ENCODE data around the gene STK17A.

The STK17A gene

DNA sequence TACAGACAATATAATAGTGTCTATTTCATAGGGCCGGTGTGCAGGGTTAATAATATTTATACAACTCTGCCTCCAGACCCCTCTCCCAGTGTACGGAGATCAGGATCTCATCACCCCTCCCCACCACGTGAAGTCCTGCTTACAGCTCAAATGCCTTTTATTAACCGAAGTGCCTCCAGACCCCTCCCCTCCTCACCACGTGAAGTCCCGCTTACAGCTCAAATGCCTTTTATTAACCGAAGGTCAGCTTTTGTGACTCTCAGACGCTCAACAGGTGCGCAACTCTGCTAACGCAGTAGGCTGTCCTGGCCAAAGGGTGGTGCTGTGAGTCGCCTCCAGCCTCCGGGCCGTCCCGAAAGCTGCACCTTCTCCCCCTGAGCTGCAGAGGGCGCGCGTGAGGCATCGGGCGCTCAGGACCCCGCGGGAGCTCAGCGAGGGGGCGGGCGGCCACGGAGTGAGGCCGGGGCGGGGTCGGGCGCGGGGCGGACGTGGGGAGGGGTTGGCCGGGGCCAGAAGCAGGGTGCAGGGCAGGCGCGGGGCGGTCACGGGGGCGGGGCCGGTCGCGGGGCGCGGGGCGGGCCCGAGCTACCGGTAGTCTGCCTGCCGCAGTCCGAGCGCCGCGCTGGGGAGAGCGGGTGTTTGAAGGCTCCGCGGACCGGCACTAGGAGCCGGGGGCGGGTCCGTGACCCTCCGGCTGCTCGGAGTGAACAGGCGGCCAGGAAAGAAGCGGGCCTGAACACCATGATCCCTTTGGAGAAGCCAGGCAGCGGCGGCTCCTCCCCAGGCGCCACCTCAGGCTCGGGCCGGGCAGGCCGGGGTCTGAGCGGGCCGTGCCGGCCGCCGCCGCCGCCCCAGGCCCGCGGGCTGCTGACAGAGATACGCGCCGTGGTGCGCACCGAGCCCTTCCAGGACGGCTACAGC lies at the start of gene STK17A:
Gene STK17A, plus strand, starts transcription at position 606 of the 921 bp plus-strand sequence. Its CDS starts 136 bp downstream, at position 742.
- DNase-seq (ENCODE audit: low spot score) = peak; percentile 95

DNA sequence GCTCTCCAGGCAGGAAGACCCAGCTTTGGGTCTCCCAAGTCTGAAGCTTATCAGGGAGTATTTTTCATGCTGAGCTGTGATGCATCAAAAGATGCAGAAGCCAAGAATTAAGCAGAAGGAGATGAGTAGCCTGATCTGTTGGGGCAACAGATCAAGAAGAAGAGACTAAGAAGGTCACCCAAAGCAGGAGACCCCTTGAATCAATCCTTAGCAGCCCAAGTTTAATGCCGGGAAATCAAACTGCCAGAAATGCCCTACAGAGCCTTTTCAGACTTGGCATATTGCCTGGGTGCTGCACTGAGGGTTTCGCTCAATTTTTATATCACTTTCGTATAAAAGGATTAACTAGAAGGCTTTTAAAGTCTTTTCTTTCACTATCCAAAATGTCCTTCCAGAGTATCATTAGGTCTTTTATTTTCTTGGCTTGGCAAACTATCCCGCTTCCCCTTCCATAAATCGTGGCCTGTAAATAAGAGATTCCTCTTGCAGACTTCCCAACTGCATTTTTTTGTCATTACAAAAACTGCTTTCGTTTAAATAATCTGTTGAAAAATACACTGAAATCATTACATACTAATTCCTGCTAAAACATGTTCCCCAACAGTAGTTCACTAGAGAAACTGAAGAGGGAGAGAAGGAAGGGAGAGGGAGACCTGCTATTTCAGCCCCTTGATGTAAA lies 49.0 kb upstream of the STK17A start:
- no peak for DNase-seq (ENCODE audit: low spot score)

DNA sequence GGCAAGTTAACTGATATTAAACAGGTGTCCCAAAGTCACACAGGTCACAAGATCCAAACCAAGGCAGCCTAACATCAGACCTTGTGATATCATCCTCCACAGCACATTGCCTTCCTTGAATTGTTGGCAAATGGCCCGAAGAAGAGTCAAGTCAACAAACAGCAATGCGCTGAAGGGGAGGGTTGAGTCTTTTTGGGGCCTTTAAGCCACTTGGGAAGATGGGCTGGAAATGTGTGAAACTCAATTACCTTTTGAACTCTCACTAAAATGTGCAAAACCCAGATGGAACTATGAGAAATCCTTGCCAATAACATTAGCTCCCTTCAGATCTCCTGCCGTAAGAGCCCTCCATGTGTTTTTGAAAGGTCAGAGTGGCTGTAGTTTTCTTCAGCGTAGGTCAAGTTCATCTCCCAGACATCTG lies 47.9 kb upstream of the STK17A start:
- DNase-seq (ENCODE audit: low spot score) = no peak

- DNase-seq (ENCODE audit: low spot score) = no peak
Measured at GRCh38 chr7:43535810-43536585, 46.9 kb upstream of the STK17A start.

GRCh38 chr7:43536773-43537172 lies 46.1 kb upstream of the STK17A start:
- DNase-seq (ENCODE audit: low spot score) = no peak

DNA sequence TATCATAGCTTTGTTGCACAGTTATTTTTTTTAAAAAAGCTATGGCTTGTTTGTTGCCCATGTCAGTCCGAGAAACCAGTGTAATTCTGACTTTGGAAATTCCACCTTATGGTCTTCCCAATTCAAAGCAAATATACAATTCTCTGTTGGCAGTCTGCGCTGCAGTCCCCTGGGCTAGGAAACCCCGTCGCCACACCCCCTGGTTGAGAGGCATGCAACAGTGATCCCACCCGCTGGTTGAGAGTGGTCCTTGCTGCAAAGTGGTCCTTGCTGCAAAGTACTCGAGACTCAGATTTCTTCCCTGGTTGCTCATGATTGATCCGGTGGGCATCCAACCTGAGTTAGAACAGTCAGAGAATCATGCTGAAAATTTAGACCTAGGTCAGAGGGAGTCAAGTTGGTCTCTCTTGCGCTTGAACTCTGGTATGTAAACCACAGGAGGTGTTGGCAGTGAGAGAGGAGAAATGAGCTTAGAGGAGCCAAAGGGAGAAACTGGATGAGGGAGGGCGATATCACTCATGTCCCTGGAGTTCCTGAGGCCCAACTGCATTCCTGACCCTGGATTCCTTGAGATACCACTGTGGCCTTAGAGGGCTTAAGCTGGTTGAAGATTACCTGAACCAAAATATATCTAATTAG lies 45.0 kb upstream of the STK17A start:
- no peak for DNase-seq (ENCODE audit: low spot score)

- no peak for DNase-seq (ENCODE audit: low spot score)
Measured at GRCh38 chr7:43538404-43538771, 44.5 kb upstream of the STK17A start.

DNA sequence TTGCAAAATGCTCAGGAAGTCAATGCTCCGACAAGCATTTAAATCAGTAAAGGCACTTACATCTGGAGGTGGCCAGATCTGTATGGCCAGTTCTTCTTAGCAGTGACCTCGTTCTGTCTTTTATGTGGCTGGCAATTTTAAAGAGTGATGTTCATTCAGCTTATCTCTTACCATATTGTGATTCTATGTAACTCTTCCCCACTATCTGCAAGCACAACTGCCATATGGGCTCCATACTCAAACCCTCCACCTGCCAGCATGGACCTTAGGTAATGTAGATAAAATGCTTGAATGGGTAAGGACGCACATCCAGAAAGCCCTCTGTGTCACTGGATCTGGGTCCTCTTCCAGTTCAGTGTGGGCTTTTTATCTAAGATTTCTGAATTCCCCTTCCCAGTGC lies 42.4 kb upstream of the STK17A start:
- DNase-seq (ENCODE audit: low spot score) = no peak

DNA sequence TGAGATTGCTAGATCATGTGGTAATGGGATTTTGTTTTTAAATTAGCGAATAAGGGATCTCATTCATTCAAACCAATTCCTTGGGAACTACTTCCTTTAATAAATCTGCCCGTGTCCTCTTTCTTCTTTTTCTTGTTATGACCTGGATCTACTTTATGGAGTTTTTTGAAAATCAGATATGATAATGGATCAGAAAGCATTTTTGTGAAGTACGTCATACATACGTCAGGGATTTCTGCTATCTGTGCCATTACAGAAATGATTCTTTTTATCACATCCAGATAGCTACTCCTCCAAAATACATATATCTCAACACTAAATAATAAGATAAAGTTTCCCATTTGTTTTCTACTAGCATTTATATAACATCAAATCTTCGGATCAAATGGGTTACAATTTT lies 40.2 kb upstream of the STK17A start:
- DNase-seq (ENCODE audit: low spot score) = no peak

DNA sequence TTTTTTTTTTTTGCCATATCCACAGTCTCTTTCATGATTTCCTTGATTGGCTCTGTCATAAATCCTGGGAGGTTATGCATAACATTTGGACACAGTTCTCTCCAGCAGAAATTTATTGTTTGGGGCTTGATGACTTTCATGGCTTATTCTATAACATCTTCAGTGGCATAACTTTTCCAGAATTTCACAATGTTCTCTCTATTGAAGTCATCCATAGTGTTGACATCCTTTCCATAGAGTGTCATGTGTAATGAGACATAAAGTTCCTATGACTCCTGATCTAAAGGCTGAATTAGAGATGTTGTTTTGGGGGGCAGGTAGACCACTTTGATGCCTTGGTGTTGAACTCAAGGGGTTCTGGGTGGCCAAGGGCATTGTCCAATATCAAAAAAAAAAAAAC lies 36.7 kb upstream of the STK17A start:
- no peak for DNase-seq (ENCODE audit: low spot score)

GRCh38 chr7:43550427-43550826 lies 32.5 kb upstream of the STK17A start:
- DNase-seq (ENCODE audit: low spot score) = no peak

DNA sequence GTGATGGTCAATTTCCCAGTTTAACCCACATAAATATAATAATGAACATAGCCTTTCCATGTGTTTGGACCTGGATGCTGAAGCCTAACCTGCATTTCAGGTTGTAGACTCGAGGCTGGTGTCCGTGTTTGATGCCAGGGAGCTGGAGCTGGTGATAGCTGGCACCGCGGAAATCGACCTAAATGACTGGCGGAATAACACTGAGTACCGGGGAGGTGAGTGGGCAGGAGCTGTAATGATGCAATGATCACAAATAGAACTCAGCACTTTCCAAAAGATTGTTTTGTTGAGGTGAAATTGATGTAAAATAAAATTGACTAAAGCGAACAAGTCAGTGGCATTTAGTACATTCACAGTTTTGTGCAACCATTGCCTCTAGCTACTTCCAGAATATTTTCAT lies 30.8 kb upstream of the STK17A start:
- DNase-seq (ENCODE audit: low spot score) = peak; percentile 48

DNA sequence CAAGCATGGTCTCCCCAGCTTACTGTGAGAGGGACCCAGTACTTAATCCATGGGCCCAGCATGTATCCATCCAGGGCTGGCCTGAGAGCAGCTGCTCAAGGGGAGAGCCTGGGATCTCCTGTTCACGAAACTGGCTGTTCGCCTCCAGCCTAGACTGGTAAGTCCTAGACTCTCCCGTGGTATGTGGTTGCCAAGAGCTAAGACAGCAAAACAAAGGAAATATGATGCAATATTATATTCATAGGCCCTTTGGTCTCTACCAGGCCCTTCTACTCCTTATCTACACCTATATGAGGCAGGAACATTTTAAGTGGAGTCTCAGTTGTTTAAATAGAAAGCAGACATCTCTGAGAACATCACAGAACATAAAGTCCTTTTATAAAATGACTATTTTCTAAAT lies 28.9 kb upstream of the STK17A start:
- no peak for DNase-seq (ENCODE audit: low spot score)

DNA sequence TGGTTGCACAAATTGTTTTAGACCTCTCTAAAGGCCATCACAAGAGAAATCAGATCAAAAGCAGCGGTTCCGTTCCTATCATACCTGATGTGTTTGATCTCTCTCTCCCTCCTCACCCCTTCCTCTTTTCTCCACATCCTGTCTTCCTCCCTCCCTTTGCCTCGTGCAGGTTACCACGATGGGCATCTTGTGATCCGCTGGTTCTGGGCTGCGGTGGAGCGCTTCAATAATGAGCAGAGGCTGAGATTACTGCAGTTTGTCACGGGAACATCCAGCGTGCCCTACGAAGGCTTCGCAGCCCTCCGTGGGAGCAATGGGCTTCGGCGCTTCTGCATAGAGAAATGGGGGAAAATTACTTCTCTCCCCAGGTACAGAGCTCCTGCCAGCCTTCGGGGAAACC lies 28.5 kb upstream of the STK17A start:
- DNase-seq (ENCODE audit: low spot score) = no peak

DNA sequence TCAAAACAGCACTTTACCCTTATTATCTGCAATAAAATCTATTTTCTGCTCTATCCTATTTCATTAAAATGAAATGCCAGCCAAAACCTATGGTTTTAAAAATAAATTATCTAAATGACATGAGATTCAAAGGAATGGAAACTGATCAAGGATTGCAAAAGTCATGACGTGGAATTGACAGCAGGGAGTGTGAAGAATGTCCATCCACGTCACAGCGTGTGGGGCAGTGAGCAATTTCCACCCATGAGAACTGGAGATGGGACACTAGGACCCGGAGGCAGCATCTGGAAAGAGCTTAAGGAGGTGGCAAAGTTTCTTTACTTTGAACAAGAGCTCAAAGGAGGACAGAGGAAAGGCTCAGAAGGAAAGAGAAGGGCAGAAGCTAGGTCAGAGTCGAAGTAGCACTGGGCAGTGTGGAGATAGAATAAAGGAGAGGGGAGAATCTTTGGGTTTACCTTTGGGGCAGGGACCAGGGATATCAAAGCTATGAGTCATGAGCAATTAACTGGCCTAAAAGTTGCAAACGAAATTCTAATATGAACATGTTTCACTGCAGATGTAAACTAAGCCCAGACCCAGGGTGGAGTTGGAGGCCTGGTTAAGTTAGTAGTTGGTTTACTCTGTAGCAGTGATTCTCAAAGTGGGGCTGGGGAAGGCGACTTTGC lies 24.9 kb upstream of the STK17A start:
- no peak for DNase-seq (ENCODE audit: low spot score)

GRCh38 chr7:43559171-43559945 lies 23.6 kb upstream of the STK17A start:
- no peak for DNase-seq (ENCODE audit: low spot score)

DNA sequence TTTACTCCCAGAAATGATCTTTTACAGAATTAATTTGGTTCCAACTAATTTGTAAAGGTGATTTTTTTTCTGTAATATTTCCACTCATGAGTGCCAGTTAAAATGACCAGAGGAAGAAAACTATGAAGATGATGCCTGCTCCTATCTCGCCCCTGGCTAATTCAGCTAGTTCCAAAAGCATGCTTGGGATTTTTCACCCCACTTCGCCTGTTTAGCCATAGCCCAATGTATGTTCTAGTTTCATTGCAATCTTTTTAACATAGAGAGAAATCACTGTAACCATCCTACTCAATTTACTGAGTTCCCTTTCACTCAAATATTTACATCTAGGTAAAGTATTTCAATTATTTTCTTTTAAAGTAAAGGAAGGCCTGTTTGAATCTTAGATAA lies 23.0 kb upstream of the STK17A start:
- DNase-seq (ENCODE audit: low spot score) = no peak

DNA sequence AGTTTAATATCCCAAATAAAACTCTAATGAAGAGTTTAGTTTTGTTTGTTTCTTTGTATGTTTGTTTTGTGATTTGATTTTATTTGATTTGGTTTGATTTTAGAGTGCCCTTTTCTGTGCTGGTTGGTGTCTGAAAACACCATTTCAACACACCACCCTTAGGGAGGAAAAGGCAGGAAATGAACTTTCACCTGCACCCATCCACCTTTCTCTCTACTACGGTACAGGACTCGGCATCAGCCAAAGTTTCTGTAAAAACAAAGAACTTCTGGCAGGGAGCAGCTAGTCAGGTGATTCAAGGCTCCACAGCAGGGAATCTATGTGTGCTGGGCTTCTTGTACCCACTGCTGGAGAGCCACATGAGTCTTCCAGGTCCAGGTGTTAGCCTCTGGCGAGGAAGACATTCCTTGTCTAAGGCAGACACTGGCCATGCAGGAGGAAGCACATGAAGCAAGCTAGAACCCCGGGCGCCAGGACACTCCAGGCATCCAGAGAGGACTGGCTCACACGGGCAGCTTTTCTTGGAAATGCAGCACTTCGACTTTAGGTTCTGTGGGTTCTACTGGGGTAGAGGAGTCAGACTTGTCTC lies 22.1 kb upstream of the STK17A start:
- no peak for DNase-seq (ENCODE audit: low spot score)

- DNase-seq (ENCODE audit: low spot score) = no peak
Measured at GRCh38 chr7:43562383-43562782, 20.5 kb upstream of the STK17A start.

- DNase-seq (ENCODE audit: low spot score) = no peak
Measured at GRCh38 chr7:43565786-43566185, 17.1 kb upstream of the STK17A start.

Data from Ammon's horn (tissue), 1 donor.